Activated naive CD4-positive, alpha-beta T cell treated with anti-CD3 and anti-CD28 coated beads, Interleukin-2, amount 50 U/mL, for 24 hours (primary cell): ENCODE results near the gene CCM2.
"Not testable (repeated sequence)": the region's sequence is repeated elsewhere in the genome, so short reads cannot be mapped to it uniquely, and the experiment has no call there.

Experiments used
- H3K27ac Mint-ChIP-seq: one replicate; pipeline ENCODE4 v1.8.0; 2021; ENCODE audit warnings: mild to moderate bottlenecking, mixed read lengths
- H3K27me3 Mint-ChIP-seq: one replicate; pipeline ENCODE4 v1.8.0; 2021; ENCODE audit warnings: mixed read lengths
- H3K36me3 Mint-ChIP-seq: one replicate; pipeline ENCODE4 v1.8.0; 2021; ENCODE audit warnings: mixed read lengths
- H3K4me1 Mint-ChIP-seq: one replicate; pipeline ENCODE4 v1.8.0; 2021; ENCODE audit warnings: mixed read lengths
- H3K4me3 Mint-ChIP-seq: one replicate; pipeline ENCODE4 v1.8.0; 2021; ENCODE audit warnings: mild to moderate bottlenecking, mixed read lengths
- H3K9me3 Mint-ChIP-seq: one replicate; pipeline ENCODE4 v1.8.0; 2021; ENCODE audit warnings: mixed read lengths

CCM2 gene

GRCh38 chr7:45001826-45002225, 1.8 kb downstream of the CCM2 start:
- peak overlapping the region; percentile 98 for H3K27ac Mint-ChIP-seq
- peaks cover 40% of the 10 kb centered on the region for H3K4me1 Mint-ChIP-seq
- peak overlapping the region; percentile 95 for H3K4me3 Mint-ChIP-seq
- H3K9me3 Mint-ChIP-seq = no peaks in the 10 kb centered on the region
- no peaks in the 10 kb centered on the region for H3K27me3 Mint-ChIP-seq
- H3K36me3 Mint-ChIP-seq = peaks cover 11% of the 10 kb centered on the region

DNA sequence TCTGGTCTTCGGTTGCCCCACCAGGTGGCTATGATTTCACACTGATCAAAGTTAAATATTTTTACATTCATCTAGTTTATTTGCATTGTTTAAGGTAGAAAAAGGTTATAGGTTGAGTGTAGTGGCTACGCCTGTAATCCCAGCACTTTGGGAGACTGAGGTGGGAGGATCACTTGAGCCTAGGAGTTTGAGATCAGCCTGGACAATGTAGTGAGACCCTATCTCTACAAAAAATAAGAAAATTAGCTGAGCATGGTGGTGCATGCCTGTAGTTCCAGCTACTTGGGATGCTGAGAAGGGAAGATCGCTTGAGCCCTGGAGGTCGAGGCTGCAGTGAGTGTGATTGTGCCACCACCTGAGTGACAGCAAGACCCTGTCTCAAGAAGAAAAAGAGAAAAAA, 3.8 kb downstream of the CCM2 start:
- Mint-ChIP-seq H3K27me3 (no peaks in the 10 kb centered on the region), H3K4me3 (no peak overlapping the region), H3K27ac (peak overlapping the region; percentile 51), H3K9me3 (no peaks in the 10 kb centered on the region), H3K4me1 (peaks cover 51% of the 10 kb centered on the region), H3K36me3 (peaks cover 11% of the 10 kb centered on the region)

- H3K27me3 Mint-ChIP-seq = no peaks in the 10 kb centered on the region
- H3K4me3 Mint-ChIP-seq = no peak overlapping the region
- H3K9me3 Mint-ChIP-seq = no peaks in the 10 kb centered on the region
- H3K4me1 Mint-ChIP-seq = peaks cover 49% of the 10 kb centered on the region
- peak overlapping the region; percentile 6 for H3K27ac Mint-ChIP-seq
- peaks cover 5% of the 10 kb centered on the region for H3K36me3 Mint-ChIP-seq
These were observed 7.1 kb downstream of the CCM2 start for GRCh38 chr7:45007106-45007505.

- Mint-ChIP-seq H3K36me3 (peaks cover 5% of the 10 kb centered on the region), H3K27ac (no peak overlapping the region), H3K4me3 (no peak overlapping the region), H3K9me3 (no peaks in the 10 kb centered on the region), H3K4me1 (peaks cover 53% of the 10 kb centered on the region), H3K27me3 (no peaks in the 10 kb centered on the region)
These were observed 7.7 kb downstream of the CCM2 start for GRCh38 chr7:45007571-45008328.

GRCh38 chr7:45013465-45013967, 13.5 kb downstream of the CCM2 start:
- peaks cover 12% of the 10 kb centered on the region for H3K36me3 Mint-ChIP-seq
- peak overlapping the region; percentile 47 for H3K27ac Mint-ChIP-seq
- H3K4me1 Mint-ChIP-seq = peaks cover 44% of the 10 kb centered on the region
- H3K9me3 Mint-ChIP-seq = no peaks in the 10 kb centered on the region
- H3K4me3 Mint-ChIP-seq = peak overlapping the region; percentile 11
- H3K27me3 Mint-ChIP-seq = no peaks in the 10 kb centered on the region

DNA sequence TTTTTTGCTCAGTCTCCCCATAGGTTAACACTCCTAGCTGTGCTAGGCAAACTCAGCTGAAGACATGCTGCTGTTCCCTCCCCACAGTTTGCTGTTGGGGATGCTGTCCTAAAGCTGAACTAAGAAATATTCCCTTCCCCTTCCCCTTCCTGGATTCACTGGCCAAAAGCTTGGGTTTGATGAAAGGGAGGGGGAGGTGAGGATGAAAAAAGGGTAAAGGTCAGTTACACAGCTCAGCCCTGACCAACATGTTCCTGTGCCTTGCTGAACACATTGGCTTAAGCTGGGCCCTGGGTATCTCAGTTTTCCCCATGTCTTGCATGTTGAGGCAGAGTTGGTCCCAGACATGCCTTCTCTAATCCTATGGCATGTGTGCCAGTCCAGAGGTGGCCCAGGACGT, 15.3 kb downstream of the CCM2 start:
- H3K27ac Mint-ChIP-seq = no peak overlapping the region
- H3K4me1 Mint-ChIP-seq = peaks cover 45% of the 10 kb centered on the region
- H3K9me3 Mint-ChIP-seq = no peaks in the 10 kb centered on the region
- H3K36me3 Mint-ChIP-seq = peaks cover 16% of the 10 kb centered on the region
- no peak overlapping the region for H3K4me3 Mint-ChIP-seq
- no peaks in the 10 kb centered on the region for H3K27me3 Mint-ChIP-seq

- H3K4me3 Mint-ChIP-seq = no peak overlapping the region
- H3K36me3 Mint-ChIP-seq = peaks cover 19% of the 10 kb centered on the region
- H3K27me3 Mint-ChIP-seq = no peaks in the 10 kb centered on the region
- peaks cover 56% of the 10 kb centered on the region for H3K4me1 Mint-ChIP-seq
- H3K27ac Mint-ChIP-seq = no peak overlapping the region
- no peaks in the 10 kb centered on the region for H3K9me3 Mint-ChIP-seq
These were observed 17.3 kb downstream of the CCM2 start for GRCh38 chr7:45017253-45017652.

GRCh38 chr7:45020915-45021314, 20.9 kb downstream of the CCM2 start:
- Mint-ChIP-seq H3K4me1 (peaks cover 57% of the 10 kb centered on the region), H3K27me3 (no peaks in the 10 kb centered on the region), H3K36me3 (peaks cover 17% of the 10 kb centered on the region), H3K9me3 (no peaks in the 10 kb centered on the region), H3K27ac (no peak overlapping the region), H3K4me3 (no peak overlapping the region)

DNA sequence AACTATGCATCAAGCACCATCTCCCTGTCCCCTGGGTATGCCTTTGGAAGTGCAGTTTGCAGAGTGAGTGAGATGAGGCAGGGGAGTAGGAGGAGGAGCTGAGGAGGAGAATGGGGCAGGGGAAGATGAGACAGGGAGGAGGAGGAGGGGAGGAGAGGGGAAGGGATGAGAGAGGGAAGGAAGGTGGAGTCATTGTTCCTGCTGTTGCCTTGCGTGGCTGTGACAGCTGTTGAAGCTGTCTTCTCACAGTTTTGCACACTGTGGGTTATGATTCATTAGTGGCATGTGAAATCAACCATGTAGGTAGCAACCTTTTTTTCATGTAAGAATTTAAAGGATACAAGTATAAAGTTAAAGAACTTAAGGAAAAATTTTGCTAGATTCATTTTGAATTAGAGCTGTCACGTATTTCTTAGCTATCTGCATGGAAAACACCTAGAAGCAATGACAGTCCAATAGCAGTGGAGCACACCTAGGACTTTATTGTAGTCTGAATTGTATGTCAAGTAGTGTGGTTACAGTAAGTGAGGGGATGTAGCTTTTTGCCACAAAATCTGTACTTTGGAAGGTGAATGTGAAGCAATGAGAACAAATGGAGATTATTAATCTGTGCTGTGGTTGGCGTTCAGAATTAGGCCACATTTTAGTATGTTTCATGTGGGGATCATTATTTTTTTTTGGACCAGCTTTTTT, 21.7 kb downstream of the CCM2 start:
- Mint-ChIP-seq H3K36me3 (peaks cover 17% of the 10 kb centered on the region), H3K9me3 (no peaks in the 10 kb centered on the region), H3K4me1 (peaks cover 61% of the 10 kb centered on the region), H3K4me3 (peak overlapping the region; percentile 3), H3K27ac (peak overlapping the region; percentile 78), H3K27me3 (no peaks in the 10 kb centered on the region)

DNA sequence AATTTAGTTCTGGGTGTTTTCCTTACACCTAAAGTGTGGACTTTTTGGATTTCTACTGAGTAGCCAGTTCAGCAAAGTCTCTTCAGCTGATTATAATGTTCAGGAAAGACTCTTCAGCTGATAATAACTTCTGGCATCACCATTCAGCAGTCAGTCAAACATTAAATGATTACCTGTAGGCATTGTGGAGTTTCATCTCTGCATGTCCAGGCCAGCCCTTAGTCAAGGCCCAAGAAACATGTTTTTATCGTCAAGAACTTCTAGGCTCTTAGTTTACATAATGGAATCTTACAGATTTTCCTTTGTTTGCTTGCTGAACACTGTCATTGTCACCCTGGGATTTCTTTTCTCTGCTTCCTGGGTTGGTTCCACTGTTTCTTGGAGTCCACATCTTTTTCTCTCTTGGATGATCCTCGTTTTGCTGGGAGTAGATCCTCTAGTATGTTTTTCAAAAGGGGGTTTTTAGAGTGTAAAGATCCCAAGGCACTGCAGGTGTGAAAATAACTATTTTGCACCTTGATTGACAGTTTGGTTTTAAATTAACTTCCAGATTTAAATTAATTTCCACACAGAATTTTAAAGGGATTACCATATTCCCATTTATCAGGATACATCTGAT, 24.2 kb downstream of the CCM2 start:
- Mint-ChIP-seq H3K4me3 (no peak overlapping the region), H3K4me1 (peaks cover 81% of the 10 kb centered on the region), H3K9me3 (no peaks in the 10 kb centered on the region), H3K27ac (peak overlapping the region; percentile 51), H3K36me3 (peaks cover 11% of the 10 kb centered on the region), H3K27me3 (no peaks in the 10 kb centered on the region)

DNA sequence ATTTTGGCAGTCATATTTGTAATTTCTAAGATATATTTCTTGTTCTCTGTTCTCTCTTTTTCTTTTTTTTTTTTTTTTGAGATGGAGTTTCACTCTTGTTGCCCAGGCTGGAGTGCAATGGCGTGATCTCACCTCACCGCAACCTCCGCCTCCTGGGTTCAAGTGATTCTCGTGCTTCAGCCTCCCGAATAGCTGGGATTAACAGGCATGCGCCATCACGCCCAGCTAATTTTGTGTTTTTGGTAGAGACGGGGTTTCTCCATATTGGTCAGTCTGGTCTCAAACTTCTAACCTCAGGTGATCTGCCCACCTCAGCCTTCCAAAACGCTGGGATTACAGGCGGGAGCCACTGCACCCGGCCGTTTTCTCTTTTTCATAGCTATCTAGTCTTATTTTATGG, 25.5 kb downstream of the CCM2 start:
- not testable (repeated sequence) for H3K4me3 Mint-ChIP-seq, H3K36me3 Mint-ChIP-seq
- H3K27ac Mint-ChIP-seq = peak overlapping the region; percentile 68

DNA sequence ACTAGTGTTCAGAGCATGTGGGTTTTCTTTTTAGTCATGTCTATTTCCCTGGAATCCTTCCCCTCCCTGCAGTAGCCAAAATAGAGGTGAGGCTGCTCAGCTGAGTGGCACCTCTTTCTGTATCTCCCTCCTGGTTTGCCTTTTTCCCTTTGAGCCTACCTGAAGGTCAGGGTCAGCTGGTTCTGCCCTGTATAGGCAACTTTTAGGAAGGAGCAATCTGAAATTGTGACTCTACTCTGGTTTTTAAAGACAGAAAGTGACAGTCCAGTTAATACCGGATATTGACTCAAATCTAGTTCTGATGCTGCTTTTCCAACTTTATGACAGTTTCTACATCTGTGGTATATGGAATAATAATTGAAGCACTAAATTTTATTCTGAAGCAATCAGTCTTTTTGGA, 26.0 kb downstream of the CCM2 start:
- Mint-ChIP-seq H3K9me3 (no peaks in the 10 kb centered on the region), H3K27ac (peak overlapping the region; percentile 68), H3K27me3 (no peaks in the 10 kb centered on the region), H3K4me1 (peaks cover 79% of the 10 kb centered on the region), H3K36me3 (peaks cover 7% of the 10 kb centered on the region), H3K4me3 (no peak overlapping the region)

More for the DNA sequence above, 25.5 kb downstream of the CCM2 start:
- not testable (repeated sequence) for H3K27me3 Mint-ChIP-seq, H3K9me3 Mint-ChIP-seq
- H3K4me1 Mint-ChIP-seq = peaks cover 85% of the 10 kb centered on the region

GRCh38 chr7:45026984-45027773, 27.2 kb downstream of the CCM2 start:
- no peaks in the 10 kb centered on the region for H3K27me3 Mint-ChIP-seq
- peak overlapping the region; percentile 68 for H3K27ac Mint-ChIP-seq
- H3K9me3 Mint-ChIP-seq = no peaks in the 10 kb centered on the region
- peak overlapping the region; percentile 80 for H3K4me3 Mint-ChIP-seq
- H3K4me1 Mint-ChIP-seq = peaks cover 77% of the 10 kb centered on the region
- peaks cover 5% of the 10 kb centered on the region for H3K36me3 Mint-ChIP-seq

DNA sequence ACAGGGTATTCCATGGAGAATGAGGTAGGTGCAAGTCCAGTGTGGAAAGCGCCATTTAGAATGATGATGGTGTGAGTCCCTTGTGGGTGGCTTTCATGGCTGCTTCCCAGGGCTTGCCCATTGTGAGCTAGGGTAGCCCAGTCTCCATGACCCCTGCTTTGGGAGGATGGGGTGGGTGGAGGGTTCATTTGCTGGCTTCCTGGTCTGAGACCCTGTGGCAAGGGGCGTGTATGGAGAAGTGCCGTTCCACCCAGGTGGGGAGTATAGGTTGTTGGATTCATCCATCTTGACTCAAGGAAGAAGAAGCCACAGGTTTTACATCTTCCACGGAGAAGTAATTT, 27.7 kb downstream of the CCM2 start:
- Mint-ChIP-seq H3K4me3 (peak overlapping the region; percentile 80), H3K36me3 (peaks cover 5% of the 10 kb centered on the region), H3K27me3 (no peaks in the 10 kb centered on the region), H3K27ac (peak overlapping the region; percentile 68), H3K9me3 (no peaks in the 10 kb centered on the region), H3K4me1 (peaks cover 82% of the 10 kb centered on the region)

DNA sequence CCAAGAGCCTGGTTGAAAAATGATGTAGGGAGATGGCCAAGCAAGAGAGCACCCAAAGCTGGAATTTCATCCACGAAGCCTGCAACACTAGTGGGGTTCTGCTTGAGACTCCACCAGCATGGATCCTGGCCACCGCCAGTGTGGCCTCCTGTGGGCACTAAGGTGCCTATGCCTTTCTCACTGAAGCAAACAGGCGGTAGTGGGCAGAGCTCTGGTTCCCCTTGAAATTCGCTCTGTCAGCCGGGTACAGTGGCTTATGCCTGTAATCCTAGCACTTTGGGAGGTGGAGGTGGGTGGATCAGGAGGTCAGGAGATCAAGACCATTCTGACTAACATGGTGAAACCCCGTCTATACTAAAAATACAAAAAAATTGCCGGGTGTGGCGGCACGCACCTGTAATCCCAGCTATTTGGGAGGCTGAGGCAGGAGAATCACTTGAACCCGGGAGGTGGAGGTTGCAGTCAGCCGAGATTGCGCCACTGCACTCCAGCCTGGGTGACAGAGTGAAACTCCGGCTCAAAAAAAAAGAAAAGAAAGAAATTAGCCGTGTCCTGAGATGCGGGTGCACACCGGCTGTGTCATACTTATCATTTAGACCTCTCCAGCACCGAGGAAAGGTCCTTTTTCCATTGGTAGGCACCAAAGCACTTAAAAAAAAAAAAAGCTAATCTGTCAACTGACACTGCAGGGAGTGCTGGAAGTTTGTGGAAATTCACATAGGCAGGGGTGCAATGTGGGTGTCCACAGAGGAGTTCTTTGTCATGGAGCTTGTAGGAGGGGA, 28.3 kb downstream of the CCM2 start:
- H3K4me1 Mint-ChIP-seq = peaks cover 83% of the 10 kb centered on the region
- H3K9me3 Mint-ChIP-seq = no peaks in the 10 kb centered on the region
- H3K27me3 Mint-ChIP-seq = no peaks in the 10 kb centered on the region
- peak overlapping the region; percentile 80 for H3K4me3 Mint-ChIP-seq
- H3K36me3 Mint-ChIP-seq = peaks cover 5% of the 10 kb centered on the region
- H3K27ac Mint-ChIP-seq = peak overlapping the region; percentile 68
